ENCODE measurements around the gene FOXC1.

Gene FOXC1

GRCh38 chr6:1584996-1585668 is 24.6 kb upstream of the FOXC1 start:
- no peak for DNase-seq (ENCODE audit: low spot score)

DNA sequence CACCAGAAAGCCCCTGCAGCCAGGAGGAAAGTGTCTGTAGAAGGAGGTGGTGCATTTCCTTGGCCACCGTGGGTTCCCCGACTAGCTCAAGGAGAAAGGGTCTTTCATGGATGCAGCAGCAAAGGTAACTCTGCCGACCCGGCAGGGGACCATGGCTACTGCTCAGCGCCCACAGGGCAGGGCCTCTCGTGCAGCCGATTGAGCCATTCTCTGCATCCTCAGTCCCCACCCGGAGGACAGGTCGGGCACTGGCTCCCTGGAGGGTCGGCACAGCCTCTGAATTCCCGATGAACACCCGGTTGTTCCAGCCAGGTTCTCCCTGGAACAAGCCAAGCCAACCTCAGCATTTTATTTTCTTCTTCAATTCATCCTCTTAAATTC is 24.1 kb upstream of the FOXC1 start:
- no peak for DNase-seq (ENCODE audit: low spot score)

GRCh38 chr6:1586256-1586655 is 23.5 kb upstream of the FOXC1 start:
- DNase-seq (ENCODE audit: low spot score), result no peak

GRCh38 chr6:1586861-1587450 is 22.8 kb upstream of the FOXC1 start:
- no peak for DNase-seq (ENCODE audit: low spot score)

- DNase-seq (ENCODE audit: low spot score), result no peak
Observed at GRCh38 chr6:1587546-1587945, 22.2 kb upstream of the FOXC1 start.

GRCh38 chr6:1587977-1588376 is 21.7 kb upstream of the FOXC1 start:
- DNase-seq (ENCODE audit: low spot score), result no peak

DNA sequence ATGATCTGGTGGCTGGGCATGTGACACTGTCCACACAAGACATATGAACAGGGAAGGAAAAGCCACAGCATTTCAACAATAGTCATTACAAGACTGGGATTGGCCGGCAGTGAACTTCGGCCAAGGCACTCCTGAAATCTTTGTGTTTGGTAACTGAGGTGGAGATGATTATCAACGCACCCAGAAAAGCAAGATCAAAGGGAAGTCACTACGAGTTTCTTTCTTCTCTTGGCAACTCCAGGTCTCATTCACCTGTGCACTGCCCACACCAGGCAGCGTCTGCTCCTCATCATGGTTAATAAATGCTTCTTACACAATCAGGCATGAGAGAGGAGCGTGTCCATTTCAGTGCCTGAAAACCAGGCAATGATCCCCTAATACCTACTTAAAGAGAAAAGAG is 20.5 kb upstream of the FOXC1 start:
- no peak for DNase-seq (ENCODE audit: low spot score)

DNA sequence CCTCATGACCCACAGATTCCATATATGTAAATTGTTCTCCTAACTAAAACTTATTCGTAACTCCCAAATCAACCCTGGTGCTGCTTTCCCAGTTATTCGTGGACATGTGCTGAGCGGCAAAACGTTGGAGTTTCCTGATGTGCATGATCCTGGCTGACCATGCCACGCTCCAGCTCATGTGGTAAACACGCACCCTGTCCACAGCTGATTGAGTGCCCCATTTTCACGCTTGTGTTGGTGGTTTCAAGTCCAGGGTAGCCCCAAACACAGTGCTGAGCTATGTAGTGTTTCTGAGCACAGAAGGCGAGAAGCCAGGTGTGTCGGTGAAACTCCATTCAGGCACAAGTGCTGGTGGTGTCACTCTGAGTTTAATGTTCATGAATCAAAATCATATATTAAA is 19.1 kb upstream of the FOXC1 start:
- no peak for DNase-seq (ENCODE audit: low spot score)

- no peak for DNase-seq (ENCODE audit: low spot score)
Observed at GRCh38 chr6:1591243-1591642, 18.5 kb upstream of the FOXC1 start.

DNA sequence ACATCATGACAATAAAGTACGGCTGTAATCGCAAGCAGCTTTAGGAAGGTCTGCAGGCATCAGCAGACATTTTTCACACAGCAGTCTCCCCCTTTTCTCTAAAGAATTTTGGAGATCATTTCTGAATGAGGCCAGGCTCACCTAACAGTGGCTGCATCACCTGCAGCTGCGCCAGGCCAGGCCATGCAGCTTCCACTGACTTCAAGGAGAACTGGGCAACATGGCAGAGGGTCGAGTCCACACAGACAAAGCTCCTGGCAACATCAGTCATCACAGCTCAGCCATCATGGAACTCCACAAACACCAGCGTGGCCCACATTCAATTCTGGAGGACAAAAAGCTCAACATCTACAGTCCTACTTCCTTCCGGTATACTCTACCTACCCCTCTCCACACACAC is 17.8 kb upstream of the FOXC1 start:
- DNase-seq (ENCODE audit: low spot score), result no peak

GRCh38 chr6:1592852-1593251 is 16.9 kb upstream of the FOXC1 start:
- DNase-seq (ENCODE audit: low spot score), result no peak

GRCh38 chr6:1593286-1593957 is 16.3 kb upstream of the FOXC1 start:
- no peak for DNase-seq (ENCODE audit: low spot score)

DNA sequence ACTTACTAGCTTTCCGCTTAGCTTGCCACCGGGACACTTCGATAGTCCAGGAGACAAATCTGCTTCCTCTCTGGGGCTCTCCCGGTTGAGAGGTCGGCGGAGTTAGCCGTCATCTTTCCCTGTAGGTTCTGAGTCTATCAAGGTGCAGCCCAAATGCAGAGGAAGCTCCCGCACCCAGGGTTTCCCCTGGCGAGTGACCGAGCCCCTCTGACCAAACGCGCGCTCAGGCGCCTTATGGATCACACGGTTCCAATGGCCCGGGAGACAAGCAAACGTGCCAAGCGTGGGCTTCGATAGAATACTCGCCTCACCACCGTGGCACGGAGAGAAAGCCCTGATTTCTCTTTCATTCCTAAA is 15.8 kb upstream of the FOXC1 start:
- no peak for DNase-seq (ENCODE audit: low spot score)

DNA sequence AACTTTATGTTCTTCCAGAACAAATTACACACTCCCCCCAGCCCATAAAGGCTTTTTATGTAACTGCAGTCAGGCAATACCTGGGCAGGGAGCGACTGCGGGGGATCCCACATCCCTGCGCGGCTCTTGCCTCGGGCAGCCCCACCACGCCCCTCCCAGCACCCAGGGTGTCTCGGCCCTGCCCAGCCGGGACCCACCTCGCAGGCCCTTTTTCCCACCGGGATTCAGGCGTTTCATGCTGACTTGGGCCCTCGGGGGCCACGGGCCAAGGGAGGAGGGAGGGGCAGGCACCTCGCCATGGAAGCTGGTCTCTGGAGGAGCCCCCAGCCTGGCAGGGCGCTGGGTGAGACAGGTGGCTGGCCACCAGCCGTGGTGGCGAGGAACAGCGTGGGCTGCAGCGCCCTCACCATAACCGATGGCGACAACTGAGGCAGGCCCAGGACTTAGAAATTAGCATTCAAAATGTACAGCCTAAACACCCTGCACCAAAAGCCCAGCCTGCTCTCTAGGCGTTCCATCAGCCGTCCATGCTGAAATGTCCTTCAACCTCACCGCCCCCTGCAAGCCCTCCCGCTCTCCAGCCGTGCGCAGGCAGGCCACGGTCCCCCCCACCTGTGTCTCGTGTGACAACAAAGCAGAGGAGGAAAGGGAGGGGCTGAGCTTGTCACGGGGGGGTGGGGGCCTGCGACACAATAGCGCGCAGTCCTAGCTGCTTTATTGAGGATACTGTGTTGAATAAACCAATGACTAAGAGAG is 15.1 kb upstream of the FOXC1 start:
- DNase-seq (ENCODE audit: low spot score), result no peak

DNA sequence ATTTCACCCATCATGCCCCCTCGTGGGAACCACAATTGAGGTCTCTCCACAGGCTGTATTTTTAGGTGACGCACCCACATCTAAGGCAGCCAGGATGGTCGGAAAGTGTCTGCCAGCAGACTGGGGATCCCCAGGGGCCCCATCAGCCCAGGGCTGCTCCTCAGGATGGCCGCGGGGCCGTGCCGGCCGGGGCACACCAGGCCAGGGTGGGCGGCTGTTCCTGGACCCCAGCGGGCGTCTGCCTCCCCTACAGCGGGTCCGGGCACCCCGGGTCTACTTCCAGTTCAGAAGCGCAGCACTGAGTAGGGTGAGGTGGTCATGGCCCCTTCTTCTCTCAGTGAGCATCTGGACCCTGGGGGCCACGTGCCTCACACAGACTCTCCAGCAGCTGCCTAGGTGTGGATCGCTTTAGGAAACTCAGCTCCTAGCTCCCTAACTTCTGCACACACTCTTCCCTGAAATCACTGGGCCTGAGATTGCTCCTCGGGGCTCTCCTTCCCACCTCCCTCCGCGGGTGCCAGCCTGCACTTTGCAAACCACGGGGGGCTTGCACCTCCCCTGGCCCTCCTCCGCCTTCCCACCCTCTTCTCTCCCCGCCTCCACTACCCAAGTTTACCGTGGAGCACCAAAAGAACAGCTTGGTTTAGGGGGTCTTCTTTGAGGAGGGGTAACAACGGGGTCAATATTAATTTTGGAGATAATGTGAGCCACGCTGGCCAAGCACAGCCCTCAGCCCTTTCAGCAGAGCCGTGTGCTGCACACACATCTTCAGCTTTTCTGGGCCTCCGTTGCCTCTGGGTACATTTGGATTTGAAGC is 14.2 kb upstream of the FOXC1 start:
- no peak for DNase-seq (ENCODE audit: low spot score)

DNA sequence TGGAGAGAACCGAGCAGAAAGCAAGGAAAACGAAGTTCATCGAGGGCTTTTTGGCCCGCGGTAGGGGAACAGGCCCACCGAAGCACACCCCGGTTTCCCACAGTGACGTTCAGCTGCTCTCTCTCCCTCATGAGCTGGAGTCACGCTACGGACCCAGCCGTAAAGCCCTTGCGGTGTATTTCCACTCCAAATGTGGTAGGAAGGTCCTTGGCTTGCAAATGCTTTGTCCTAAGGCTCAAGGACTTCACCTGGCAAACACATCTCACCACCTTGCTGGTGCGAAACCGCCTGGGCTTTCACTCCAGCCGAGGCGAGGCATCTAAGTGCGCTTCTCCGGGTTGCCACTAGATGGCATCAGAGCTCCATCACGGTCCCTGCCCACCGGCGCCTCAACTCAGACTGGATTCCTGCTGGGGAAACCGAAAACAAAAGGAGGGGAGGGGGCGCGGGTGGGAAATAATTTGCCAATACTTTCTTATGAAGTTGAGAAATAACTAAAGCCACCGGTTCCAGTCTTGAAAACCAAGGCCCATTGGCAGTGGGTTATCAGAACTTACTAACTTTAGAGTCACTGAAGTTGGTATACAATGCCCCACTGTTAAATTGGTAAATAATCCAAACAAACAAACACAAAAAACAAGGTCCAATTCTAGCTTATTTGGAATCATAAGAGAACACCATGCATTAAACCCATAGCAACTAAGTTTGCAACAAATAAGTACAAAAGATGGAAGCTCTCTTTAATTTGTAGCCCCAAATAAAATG is 13.4 kb upstream of the FOXC1 start:
- DNase-seq (ENCODE audit: low spot score), result no peak

DNA sequence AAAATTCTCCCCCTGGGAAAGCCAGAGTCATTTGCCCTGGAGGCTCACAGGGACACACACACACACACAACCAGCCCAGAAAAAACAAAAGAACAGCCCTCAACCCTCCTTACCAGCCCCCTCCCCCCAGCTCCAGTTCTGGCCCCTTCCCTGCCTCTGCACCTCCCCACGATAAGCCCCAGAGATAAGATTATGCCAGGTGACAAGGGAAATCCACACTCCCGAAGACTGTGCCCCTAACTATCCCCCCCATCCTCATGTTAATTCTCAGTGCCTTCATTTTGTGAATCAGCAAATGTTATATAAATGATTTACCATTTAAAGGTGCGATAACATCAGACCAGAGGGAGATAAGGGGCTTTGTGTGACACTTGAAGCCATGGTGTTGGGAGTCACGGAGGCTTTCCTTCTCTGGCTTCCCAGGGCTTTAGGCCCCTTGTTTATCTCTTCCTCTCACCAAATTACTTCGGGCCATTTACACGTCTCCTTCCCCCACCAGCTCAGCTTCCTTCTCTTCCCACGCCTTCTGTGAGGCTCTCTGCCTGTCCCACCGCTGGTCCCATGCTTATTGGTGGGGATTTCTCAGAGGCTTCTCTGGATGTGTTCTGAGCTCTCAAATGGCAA is 12.5 kb upstream of the FOXC1 start:
- DNase-seq (ENCODE audit: low spot score), result no peak

DNA sequence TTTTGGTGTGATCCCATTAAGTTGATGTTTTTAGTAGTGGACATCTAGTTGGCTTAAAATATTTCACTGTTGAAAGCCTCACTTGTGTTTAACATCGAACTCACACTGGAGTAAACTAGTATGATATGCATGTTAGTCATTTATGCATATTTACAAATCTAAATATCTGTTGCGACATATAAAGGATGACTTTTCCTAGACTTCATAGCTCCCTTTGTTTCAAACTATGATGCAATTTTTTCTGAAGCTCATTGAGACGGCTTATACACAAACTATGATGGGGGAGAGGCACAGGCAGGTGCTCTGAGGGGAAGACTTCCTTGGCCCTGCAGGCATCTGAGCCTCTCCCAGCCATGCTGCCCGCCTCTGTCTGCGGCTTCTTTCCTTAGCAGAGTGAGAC is 11.8 kb upstream of the FOXC1 start:
- no peak for DNase-seq (ENCODE audit: low spot score)

GRCh38 chr6:1598433-1598832 is 11.3 kb upstream of the FOXC1 start:
- DNase-seq (ENCODE audit: low spot score), result no peak

GRCh38 chr6:1598886-1599285 is 10.8 kb upstream of the FOXC1 start:
- no peak for DNase-seq (ENCODE audit: low spot score)

GRCh38 chr6:1599469-1599868 is 10.2 kb upstream of the FOXC1 start:
- DNase-seq (ENCODE audit: low spot score), result no peak
